AML-193 (cell line): ENCODE data around the gene DPF3.

ENCODE experiments used
- DNase-seq, 2 experiments: peaks; one replicate each; lab custom pipeline; 2025; lab: John Stamatoyannopoulos, UW

Gene DPF3

GRCh38 chr14:72680853-72681640, 212.9 kb downstream of the DPF3 start:
- DNase-seq, result no peak

- DNase-seq, result no peak
Measured at GRCh38 chr14:72679536-72680151, 214.3 kb downstream of the DPF3 start.

- DNase-seq, result no peak
Measured at GRCh38 chr14:72679141-72679535, 214.8 kb downstream of the DPF3 start.

- DNase-seq, result no peak
Measured at GRCh38 chr14:72678356-72678755, 215.5 kb downstream of the DPF3 start.

- no peak for DNase-seq
Measured at GRCh38 chr14:72677664-72678063, 216.2 kb downstream of the DPF3 start.

GRCh38 chr14:72675126-72675525, 218.8 kb downstream of the DPF3 start:
- DNase-seq, result no peak

GRCh38 chr14:72673179-72673578, 220.7 kb downstream of the DPF3 start:
- DNase-seq, result no peak

GRCh38 chr14:72666610-72667009, 227.3 kb downstream of the DPF3 start:
- no peak for DNase-seq

- no peak for DNase-seq
Measured at GRCh38 chr14:72665259-72665658, 228.6 kb downstream of the DPF3 start.

GRCh38 chr14:72664651-72665050, 229.2 kb downstream of the DPF3 start:
- DNase-seq, result no peak

- DNase-seq, result no peak
Measured at GRCh38 chr14:72663956-72664650, 229.8 kb downstream of the DPF3 start.

- no peak for DNase-seq
Measured at GRCh38 chr14:72663076-72663487, 230.8 kb downstream of the DPF3 start.

- DNase-seq, result no peak
Measured at GRCh38 chr14:72662214-72662613, 231.7 kb downstream of the DPF3 start.

GRCh38 chr14:72657214-72657921, 236.5 kb downstream of the DPF3 start:
- DNase-seq, result no peak

GRCh38 chr14:72653026-72653425, 240.9 kb downstream of the DPF3 start:
- no peak for DNase-seq

- DNase-seq, result no peak
Measured at GRCh38 chr14:72652179-72652578, 241.7 kb downstream of the DPF3 start.

- DNase-seq, result no peak
Measured at GRCh38 chr14:72651714-72652113, 242.2 kb downstream of the DPF3 start.

- DNase-seq, result no peak
Measured at GRCh38 chr14:72651081-72651480, 242.8 kb downstream of the DPF3 start.

- no peak for DNase-seq
Measured at GRCh38 chr14:72649603-72650227, 244.2 kb downstream of the DPF3 start.

GRCh38 chr14:72647782-72648181, 246.1 kb downstream of the DPF3 start:
- no peak for DNase-seq

GRCh38 chr14:72646861-72647528, 246.9 kb downstream of the DPF3 start:
- DNase-seq, result no peak
